T follicular helper cell (primary cell): ENCODE results near the gene TBX15.

Experiments used
- DNase-seq: peaks from one replicate; pipeline ENCODE4 v3.0.0-alpha.2; 2020; ENCODE audit warnings: low read depth

TBX15 gene

GRCh38 chr1:118890851-118891384, 97.2 kb downstream of the TBX15 start:
- no peak for DNase-seq

DNA sequence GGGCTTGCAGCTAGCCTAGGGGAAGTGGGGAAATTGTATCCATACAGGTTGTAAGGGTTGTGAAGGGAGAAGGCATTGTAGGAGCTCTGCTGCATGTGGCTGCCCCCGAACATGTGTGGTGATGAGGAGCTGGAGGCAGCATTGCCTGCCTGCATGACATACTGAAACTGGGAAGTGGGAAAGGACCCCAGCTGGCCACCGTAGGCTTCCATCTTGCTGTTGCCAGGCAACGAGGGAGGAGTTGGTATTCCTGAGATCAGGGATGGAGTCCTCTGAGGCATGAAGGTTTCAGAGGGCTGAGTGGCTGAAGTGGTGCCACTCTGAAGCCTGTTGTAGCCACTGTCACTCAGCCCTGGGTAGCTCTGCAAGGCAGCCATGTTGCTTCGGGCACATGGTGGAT, 103.2 kb downstream of the TBX15 start:
- no peak for DNase-seq

DNA sequence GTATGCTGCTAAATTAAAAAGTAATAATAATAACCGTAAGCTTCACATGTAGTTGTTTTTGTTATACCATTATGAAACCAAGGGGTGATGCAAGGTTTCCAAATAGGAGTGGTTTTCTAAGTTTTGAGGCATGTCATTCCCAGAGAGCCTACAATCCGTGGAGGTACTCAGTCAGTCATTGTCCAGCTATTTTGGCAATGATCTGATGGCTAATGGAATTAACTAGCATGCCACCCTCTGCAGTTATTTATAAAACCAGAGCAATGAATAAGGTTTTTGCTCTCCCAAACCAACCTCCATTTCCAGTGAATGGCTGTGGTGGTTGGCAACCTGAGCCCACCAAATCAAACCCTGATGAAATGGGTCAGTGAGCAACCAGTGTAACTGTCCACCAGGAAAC, 106.4 kb downstream of the TBX15 start:
- DNase-seq = no peak

DNA sequence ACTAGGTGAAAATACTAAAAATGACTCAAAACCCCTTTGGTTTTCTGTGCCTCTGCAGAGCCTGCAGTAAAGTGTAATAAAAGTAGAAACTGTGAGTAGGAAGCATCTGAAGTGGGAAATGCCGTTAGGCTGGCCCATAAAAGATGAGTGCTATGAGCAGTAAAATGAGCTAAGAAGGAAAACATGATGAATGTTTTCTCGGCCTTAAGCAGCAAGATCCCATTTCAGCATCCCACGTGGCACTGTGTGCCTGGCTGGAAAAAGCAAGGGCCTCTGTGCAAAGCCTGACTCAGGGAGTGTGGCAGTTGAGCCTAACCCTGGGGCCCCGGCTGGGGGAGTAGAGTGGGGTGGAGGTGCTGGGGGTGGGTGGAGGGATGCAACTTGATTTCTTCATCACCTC, 109.5 kb downstream of the TBX15 start:
- no peak for DNase-seq

GRCh38 chr1:118877668-118878396, 110.3 kb downstream of the TBX15 start:
- DNase-seq = no peak

GRCh38 chr1:118871582-118872171, 116.5 kb downstream of the TBX15 start:
- no peak for DNase-seq

GRCh38 chr1:118868387-118868786, 119.8 kb downstream of the TBX15 start:
- no peak for DNase-seq

GRCh38 chr1:118866330-118866729, 121.8 kb downstream of the TBX15 start:
- DNase-seq = no peak

GRCh38 chr1:118863688-118864087, 124.5 kb downstream of the TBX15 start:
- no peak for DNase-seq

DNA sequence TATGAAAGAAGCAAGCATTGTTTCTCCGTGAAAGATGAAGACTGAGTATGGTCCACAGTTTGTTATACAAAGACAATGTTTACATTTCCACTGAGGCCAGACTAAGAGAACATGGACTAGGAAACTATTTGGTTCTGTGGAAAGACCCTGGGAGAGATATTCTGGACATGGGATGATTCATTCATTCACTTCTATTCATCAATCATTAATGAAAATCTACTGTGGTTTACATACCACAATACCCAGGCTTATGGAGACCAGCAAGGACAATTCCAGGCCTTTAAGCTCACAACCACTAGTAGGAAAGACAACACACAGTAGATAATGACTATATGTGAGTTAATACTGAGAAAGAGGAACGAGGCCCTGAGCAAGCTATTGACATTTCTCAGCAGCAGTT, 125.4 kb downstream of the TBX15 start:
- no peak for DNase-seq

- no peak for DNase-seq
These were observed 126.9 kb downstream of the TBX15 start for GRCh38 chr1:118861216-118861615.

DNA sequence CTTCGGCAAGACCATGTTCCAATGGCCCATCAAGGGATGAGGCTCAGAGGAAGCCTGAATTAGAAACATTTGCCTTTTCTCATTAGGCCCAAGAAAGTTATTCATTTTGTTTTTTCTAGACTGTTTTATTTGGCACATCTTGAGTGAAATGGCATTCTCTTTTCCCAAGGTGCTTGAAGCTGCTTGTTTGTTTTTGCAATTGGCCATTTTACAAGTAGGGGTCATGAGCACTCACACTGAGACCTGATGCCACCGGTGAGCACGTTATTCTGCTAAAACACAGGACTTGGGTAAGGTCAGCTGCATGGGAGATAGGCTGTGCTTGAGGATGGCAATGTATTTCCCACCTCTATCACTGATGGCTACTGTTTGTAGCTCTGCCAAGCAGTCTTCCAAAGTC, 128.1 kb downstream of the TBX15 start:
- no peak for DNase-seq

DNA sequence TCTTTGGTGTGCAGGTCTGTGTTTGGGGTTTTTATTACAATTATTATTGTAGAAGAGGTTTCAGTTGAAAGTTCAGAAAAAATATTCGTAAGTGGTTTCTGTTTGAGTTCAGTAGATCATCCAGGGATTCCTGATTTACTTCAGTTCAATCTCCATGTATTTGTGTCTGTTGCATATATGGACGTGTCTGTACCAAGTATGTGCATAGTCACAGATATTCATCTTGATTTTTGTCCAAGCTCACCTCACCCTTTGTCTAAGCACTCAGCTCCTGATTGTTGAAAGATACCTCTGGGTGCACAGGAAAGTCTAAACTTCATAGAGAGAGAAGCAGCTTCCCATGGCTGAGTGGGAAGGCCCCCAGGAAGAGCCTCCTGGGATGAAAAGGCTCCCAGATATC, 141.7 kb downstream of the TBX15 start:
- no peak for DNase-seq

DNA sequence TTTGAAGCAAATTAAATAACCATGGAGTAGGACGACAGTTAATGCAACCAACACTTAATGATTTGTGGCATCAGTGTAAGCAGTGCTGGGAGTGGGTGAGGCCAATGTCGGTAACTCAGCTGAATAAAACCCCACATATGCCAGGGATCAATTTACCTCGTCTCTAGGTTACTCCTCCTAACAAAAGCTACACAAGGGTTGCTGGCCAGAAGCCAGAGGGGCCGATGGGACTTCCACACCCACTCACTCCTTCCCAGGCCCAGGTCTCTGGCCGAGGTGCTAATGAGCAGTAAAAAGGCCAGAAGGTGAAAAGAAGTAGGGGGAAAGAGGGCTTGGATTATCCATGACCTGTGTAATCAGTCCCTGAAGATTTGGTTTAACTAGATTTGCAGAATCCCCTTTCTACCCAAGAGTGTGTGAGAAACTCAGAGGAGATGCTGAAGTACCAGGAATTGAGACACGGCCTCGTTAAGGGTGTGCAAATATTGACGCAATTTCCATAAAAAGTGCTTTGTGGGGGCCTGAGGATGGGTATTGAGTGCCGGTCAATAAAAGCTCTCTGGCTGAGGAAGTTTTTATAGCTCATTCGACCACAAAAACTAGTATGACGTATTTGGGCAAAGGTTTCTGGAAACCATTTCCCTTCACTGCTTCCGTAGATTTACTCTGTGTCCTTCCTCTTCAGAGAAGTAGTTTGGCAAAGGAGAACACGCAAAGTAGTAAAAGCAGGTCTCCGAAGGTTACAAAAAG, 145.5 kb downstream of the TBX15 start:
- DNase-seq = no peak

GRCh38 chr1:118841521-118841920, 146.6 kb downstream of the TBX15 start:
- no peak for DNase-seq
